Endothelial cell of umbilical vein (primary cell): Measurements from ENCODE around the gene TUBA4A. TPM values are rescaled to one million over a fixed set of nuclear protein-coding genes. Genes with fewer than 3 reads are reported as not detected.

Experiments
- BruUV-seq: library from RNA; stranded (reverse); fragments of 400-500 nt; replicated peaks from 2 replicates; lab custom pipeline; 2021; lab: Mats Ljungman, UMichigan
- CTCF ChIA-PET: fragments of 300-600, 350-600 bp; sonication (Branson Sonifier 250); formaldehyde crosslinking; loops from one replicate; lab custom pipeline; 2021; ENCODE audit warnings: antibody characterized with exemption, inconsistent platforms; lab: Charles Lee
- POLR2A ChIA-PET: fragments of 300-600, 350-600 bp; sonication (Branson Sonifier 250); formaldehyde crosslinking; loops from one replicate; lab custom pipeline; 2021; ENCODE audit warnings: antibody characterized with exemption, inconsistent platforms; lab: Charles Lee
- DNase-seq: peaks from one replicate; pipeline ENCODE4 v3.0.0-alpha.2; 2011; ENCODE audit warnings: low read depth, low spot score
- FAIRE-seq: peaks from 2 replicates; lab custom pipeline; 2011; peaks lifted over from hg19 to GRCh38; lab: Jason Lieb, UNC
- H2AFZ ChIP-seq: 2 replicates; pipeline ENCODE4 v1.6.0; 2012; ENCODE audit warnings: low read depth, low read length, control low read depth, inconsistent platforms
- H3K27ac ChIP-seq: 2 replicates; pipeline ENCODE4 v1.5.1; 2011; ENCODE audit warnings: low read depth, mild to moderate bottlenecking, control low read depth, low read length, moderate library complexity; ENCODE audit not compliant: insufficient read depth
- H3K27me3 ChIP-seq, 2 experiments: 2 replicates each; pipeline versions ENCODE4 v1.6.0 to v1.6.1; 2011; ENCODE audit warnings: low read length in 2 of 2, mixed read lengths in 1 of 2; ENCODE audit not compliant: control insufficient read depth in 2 of 2, insufficient read depth in 2 of 2
- H3K36me3 ChIP-seq, 2 experiments: 2 replicates in 1 of 2; 3 replicates in 1 of 2; pipeline ENCODE4 v1.5.1; 2011; ENCODE audit warnings: low read length in 2 of 2, mild to moderate bottlenecking in 1 of 2, moderate library complexity in 1 of 2; ENCODE audit not compliant: control insufficient read depth in 2 of 2, insufficient read depth in 2 of 2; ENCODE audit errors: extremely low read depth in 1 of 2
- H3K4me1 ChIP-seq: 3 replicates; pipeline ENCODE4 v1.5.1; 2011; ENCODE audit warnings: mild to moderate bottlenecking, low read length; ENCODE audit not compliant: control insufficient read depth, insufficient read depth; ENCODE audit errors: extremely low read depth
- H3K4me2 ChIP-seq: 2 replicates; pipeline ENCODE4 v1.6.1; 2011; ENCODE audit warnings: low read length, control low read depth, mixed read lengths; ENCODE audit not compliant: insufficient read depth
- H3K4me3 ChIP-seq, 3 experiments: fragments of 200-600 bp in 1 of 3; sonication (generic), shearing (Covaris generic) in 1 of 3; replicated peaks in 1 of 3; 2 replicates each; pipeline ENCODE4 v1.5.1; 2011 to 2016; ENCODE audit warnings: control low read depth in 3 of 3, low read length in 3 of 3, mild to moderate bottlenecking in 2 of 3, inconsistent platforms in 1 of 3, low read depth in 1 of 3, moderate library complexity in 1 of 3; ENCODE audit not compliant: insufficient read depth in 1 of 3
- H3K79me2 ChIP-seq: 2 replicates; pipeline ENCODE4 v1.6.0; 2012; ENCODE audit warnings: low read length, inconsistent platforms; ENCODE audit not compliant: control insufficient read depth, insufficient read depth
- H3K9ac ChIP-seq: replicated peaks from 2 replicates; pipeline ENCODE3; 2011; ENCODE audit warnings: low read length, control low read depth; ENCODE audit not compliant: insufficient read depth; ENCODE audit errors: extremely low read depth
- H3K9me1 ChIP-seq: replicated peaks from 3 replicates; pipeline ENCODE4 v1.6.0; 2011; ENCODE audit warnings: mild to moderate bottlenecking, low read length; ENCODE audit not compliant: control insufficient read depth, insufficient read depth; ENCODE audit errors: extremely low read depth
- H3K9me3 ChIP-seq: replicated peaks from 2 replicates; pipeline ENCODE4 v1.5.1; 2012; ENCODE audit warnings: low read length, inconsistent platforms; ENCODE audit not compliant: control insufficient read depth, insufficient read depth
- H4K20me1 ChIP-seq: replicated peaks from 2 replicates; pipeline ENCODE3; 2011; ENCODE audit warnings: mild to moderate bottlenecking, low read length; ENCODE audit not compliant: control insufficient read depth, insufficient read depth; ENCODE audit errors: extremely low read depth
- CTCF ChIP-seq, 2 donors: IDR thresholded peaks; 1 replicate in 1 of 2; 2 replicates in 1 of 2; pipeline ENCODE4 v1.5.1; 2011; ENCODE audit warnings: low read length in 2 of 2, mild to moderate bottlenecking in 2 of 2, moderate library complexity in 2 of 2, control low read depth in 1 of 2, inconsistent platforms in 1 of 2, low read depth in 1 of 2; ENCODE audit not compliant: insufficient read depth in 1 of 2; ENCODE audit errors: extremely low read depth in 1 of 2
- EZH2 ChIP-seq: IDR thresholded peaks from 2 replicates; pipeline ENCODE4 v1.6.1; 2012; ENCODE audit warnings: borderline replicate concordance, low read depth, mild to moderate bottlenecking, moderate library complexity, low read length, inconsistent platforms; ENCODE audit not compliant: severe bottlenecking
- FOS ChIP-seq: IDR thresholded peaks from 2 replicates; pipeline ENCODE4 v1.6.1; 2011; ENCODE audit warnings: mild to moderate bottlenecking, low read length, moderate library complexity, borderline replicate concordance; ENCODE audit not compliant: insufficient read depth
- GATA2 ChIP-seq: IDR thresholded peaks from 2 replicates; pipeline ENCODE4 v1.7.0; 2011; ENCODE audit warnings: low read depth, mild to moderate bottlenecking, moderate library complexity, mixed read lengths, low read length; ENCODE audit not compliant: insufficient read length, insufficient read depth
- JUN ChIP-seq: IDR thresholded peaks from 2 replicates; pipeline ENCODE4 v1.6.1; 2011; ENCODE audit warnings: borderline replicate concordance, low read depth; ENCODE audit not compliant: insufficient read length, insufficient read depth
- MAX ChIP-seq: IDR thresholded peaks from 2 replicates; pipeline ENCODE4 v1.6.1; 2011; ENCODE audit not compliant: insufficient read depth, insufficient read length
- MYC ChIP-seq: IDR thresholded peaks from one replicate; pipeline ENCODE4 v1.6.1; 2011; ENCODE audit warnings: mild to moderate bottlenecking, low read depth, low read length
- POLR2A ChIP-seq: IDR thresholded peaks from 2 replicates; pipeline ENCODE4 v1.6.1; 2012; ENCODE audit warnings: low read depth, mild to moderate bottlenecking, control low read depth, low read length
- POLR2AphosphoS5 ChIP-seq: IDR thresholded peaks from 2 replicates; pipeline ENCODE4 v1.6.1; 2012; ENCODE audit warnings: low read depth, mild to moderate bottlenecking, control low read depth, low read length, moderate library complexity; ENCODE audit not compliant: insufficient read depth
- dilution Hi-C: fragments of 300-500 bp; cut with MboI; formaldehyde crosslinking; loops from one replicate; pipeline ENCODE4 v1.15.0; 2019; ENCODE audit warnings: low sequenced_read_pairs; ENCODE audit not compliant: extremely low pct_ligation_motif_present
- intact Hi-C: fragments of 100-400 bp; cut with micrococcal nuclease; formaldehyde crosslinking; loops from one replicate; pipeline ENCODE4 v1.10.0; 2022
- polyA plus RNA-seq, 4 experiments: library from polyadenylated mRNA; depleted of rRNA in 3 of 4; stranded (reverse) in 3 of 4; unstranded in 1 of 4; fragments of >200 nt; gene quantifications; 2 replicates each; pipeline versions ENCODE4 v1.2.1 to v1.2.3, GENCODE V29; 2011 to 2012; ENCODE audit warnings: missing spikeins in 1 of 4
- total RNA-seq: library from RNA; stranded (reverse); gene quantifications from 2 replicates; pipeline ENCODE4 v1.2.3, GENCODE V29; 2021

The TUBA4A gene
- total and polyA plus RNA-seq, 2 donors (not counting 3 experiments of a cell fraction or from before 2014, with no cell fraction given) = 16.5 to 24.8 TPM

GRCh38 chr2:219214786-219215185 lies 38.9 kb downstream of the TUBA4A start:
- Histone ChIP-seq H3K4me1 (peaks cover 14% of the 10 kb centered on the region), H2AFZ (no peak overlapping the region), H3K9ac (no peak overlapping the region), H4K20me1 (no peaks in the 10 kb centered on the region), H3K4me2 (no peak overlapping the region), H3K9me1 (no peaks in the 10 kb centered on the region), H3K27ac (no peak overlapping the region), H3K9me3 (no peaks in the 10 kb centered on the region), H3K27me3 (no peaks in the 10 kb centered on the region), H3K4me3 (no peak overlapping the region), H3K36me3 (peaks cover 3 to 8% of the 10 kb centered on the region in 2 experiments), H3K79me2 (no peaks in the 10 kb centered on the region)
- CTCF ChIA-PET = no interaction called here
- BruUV-seq = no TSS peak
- DNase-seq (no peak), FAIRE-seq (no peak)
- dilution Hi-C loops (no loop called here), intact Hi-C loops (loop anchor here (5.0 kb wide), 1 partner anchor 157 kb away; no protein-coding TSS in a partner anchor)
- TF ChIP-seq FOS (no peak), JUN (no peak), POLR2A (no peak), MYC (no peak), GATA2 (no peak), CTCF (IDR thresholded peaks at IDR 0.05; ENCODE audit: extremely low read depth in 1 of 2, insufficient read depth in 1 of 2, low read depth in 1 of 2, low read length in 2 of 2) (no peak), EZH2 (no peak), MAX (no peak), POLR2AphosphoS5 (no peak)
- POLR2A ChIA-PET = no interaction called here
